GM23338 (cell line): Measurements from ENCODE around the gene ADPGK. TPM values are rescaled to one million over a fixed set of nuclear protein-coding genes. Genes with fewer than 3 reads are reported as not detected.

Source experiments
- ATAC-seq: fragments of 200-7000 bp; cut with Tn5 transposase; 3 replicates; pipeline ENCODE4 v1.9.1; 2020
- DNase-seq: peaks from one replicate; pipeline ENCODE4 v3.0.0-alpha.2; 2015; ENCODE audit warnings: low spot score
- H2AFZ ChIP-seq: fragments of 200-600 bp; sonication (generic); 2 replicates; pipeline ENCODE4 v1.8.0; 2016; ENCODE audit warnings: antibody characterized with exemption, mild to moderate bottlenecking, moderate library complexity
- H3F3A ChIP-seq: fragments of 200-600 bp; sonication (generic); replicated peaks from 2 replicates; pipeline ENCODE4 v1.8.0; 2017; ENCODE audit warnings: antibody characterized with exemption, mixed run types, low read depth
- H3K27ac ChIP-seq: fragments of 200-600 bp; sonication (generic); 2 replicates; pipeline ENCODE4 v1.6.1; 2016; ENCODE audit warnings: low read depth
- H3K27me3 ChIP-seq: fragments of 200-600 bp; sonication (generic); 2 replicates; pipeline ENCODE4 v1.8.0; 2016; ENCODE audit warnings: mild to moderate bottlenecking, mixed run types, moderate library complexity; ENCODE audit not compliant: insufficient read depth
- H3K36me3 ChIP-seq: fragments of 200-600 bp; sonication (generic); 2 replicates; pipeline ENCODE4 v1.8.0; 2016; ENCODE audit warnings: mild to moderate bottlenecking; ENCODE audit not compliant: insufficient read depth
- H3K4me1 ChIP-seq: fragments of 200-600 bp; sonication (generic); 2 replicates; pipeline ENCODE4 v1.8.0; 2016; ENCODE audit warnings: mild to moderate bottlenecking, moderate library complexity; ENCODE audit not compliant: insufficient read depth
- H3K4me2 ChIP-seq: fragments of 200-600 bp; sonication (generic); 2 replicates; pipeline ENCODE4 v1.7.1; 2017; ENCODE audit warnings: mixed run types
- H3K4me3 ChIP-seq: fragments of 200-600 bp; sonication (generic); 2 replicates; pipeline ENCODE4 v1.6.1; 2016; ENCODE audit warnings: mixed run types
- H3K79me2 ChIP-seq: fragments of 200-600 bp; sonication (generic); replicated peaks from 2 replicates; pipeline ENCODE4 v1.8.0; 2017; ENCODE audit warnings: mild to moderate bottlenecking; ENCODE audit not compliant: insufficient read depth
- H3K9me2 ChIP-seq: fragments of 200-600 bp; sonication (generic); 2 replicates; pipeline ENCODE4 v1.8.0; 2017; ENCODE audit not compliant: insufficient read depth
- H4K20me1 ChIP-seq: fragments of 200-600 bp; sonication (generic); replicated peaks from 2 replicates; pipeline ENCODE4 v1.8.0; 2017; ENCODE audit warnings: mild to moderate bottlenecking; ENCODE audit not compliant: insufficient read depth
- H3K27ac Mint-ChIP-seq: 2 replicates; pipeline ENCODE4 v1.8.0; 2020; ENCODE audit warnings: inconsistent platforms, mild to moderate bottlenecking, moderate library complexity, mixed read lengths
- H3K27me3 Mint-ChIP-seq: 3 replicates; pipeline ENCODE4 v1.8.0; 2022; ENCODE audit warnings: low read depth, mild to moderate bottlenecking, moderate library complexity, mixed read lengths, inconsistent platforms; ENCODE audit not compliant: insufficient read depth, poor library complexity
- H3K36me3 Mint-ChIP-seq: 3 replicates; pipeline ENCODE4 v1.8.0; 2021; ENCODE audit warnings: low read depth, mild to moderate bottlenecking, inconsistent platforms, moderate library complexity, mixed read lengths
- H3K4me1 Mint-ChIP-seq: 3 replicates; pipeline ENCODE4 v1.8.0; 2020; ENCODE audit warnings: mild to moderate bottlenecking, inconsistent platforms, mixed read lengths
- H3K4me3 Mint-ChIP-seq: 3 replicates; pipeline ENCODE4 v1.8.0; 2021; ENCODE audit warnings: moderate library complexity, mild to moderate bottlenecking, inconsistent platforms, mixed read lengths
- H3K9me3 Mint-ChIP-seq: 3 replicates; pipeline ENCODE4 v1.8.0; 2020; ENCODE audit warnings: moderate library complexity, mild to moderate bottlenecking, inconsistent platforms, mixed read lengths
- CREB1 ChIP-seq: fragments of 250-450 bp; sonication (Bioruptor Pico); IDR thresholded peaks from 2 replicates; pipeline ENCODE4 v1.5.0; 2020; ENCODE audit warnings: low read depth, mild to moderate bottlenecking, moderate library complexity
- EZH2phosphoT487 ChIP-seq: fragments of 200-600 bp; sonication (generic); IDR thresholded peaks from one replicate; pipeline ENCODE4 v1.8.1; 2018; ENCODE audit warnings: antibody characterized with exemption; ENCODE audit not compliant: unreplicated experiment
- NANOG ChIP-seq: IDR thresholded peaks from 2 replicates; pipeline ENCODE4 v1.6.1; 2016; ENCODE audit warnings: antibody characterized with exemption, borderline replicate concordance
- POLR2AphosphoS5 ChIP-seq: IDR thresholded peaks from 2 replicates; pipeline ENCODE4 v1.6.1; 2016; ENCODE audit warnings: antibody characterized with exemption, low read depth
- polyA plus RNA-seq: library from polyadenylated mRNA; unstranded; fragments of >200 nt; fragmentation: Nextera tagmentation; extraction: Ambion mirVana; gene quantifications from 2 replicates; pipeline ENCODE4 v1.2.1, GENCODE V29; 2016
- total RNA-seq: library from RNA; depleted of rRNA; stranded (reverse); fragments of >200 nt; shearing (Covaris generic); gene quantifications from 2 replicates; pipeline ENCODE4 v1.2.3, GENCODE V29; 2014
- TF ChIP-seq, protein P1 (sequence below): IDR thresholded peaks from one replicate; pipeline ENCODE4 v1.6.1; 2018; ENCODE audit warnings: antibody characterized with exemption; ENCODE audit not compliant: unreplicated experiment
- TF ChIP-seq, protein P2 (sequence below): fragments of 250-450 bp; sonication (Bioruptor Pico); IDR thresholded peaks from 2 replicates; pipeline ENCODE4 v1.5.0; 2020; ENCODE audit warnings: mild to moderate bottlenecking, moderate library complexity

The ADPGK gene
- total and polyA plus RNA-seq, 2 experiments from 2014 or later, result 21.5 to 57.0 TPM

GRCh38 chr15:72790302-72790910, 6.8 kb upstream of the ADPGK start:
- Histone ChIP-seq H2AFZ (no peak overlapping the region), H3K4me3 (no peak overlapping the region), H3K79me2 (no peaks in the 10 kb centered on the region), H3K27me3 (peaks cover 2% of the 10 kb centered on the region), H3K4me1 (no peaks in the 10 kb centered on the region), H3K27ac (no peak overlapping the region), H3K9me2 (no peaks in the 10 kb centered on the region), H3K36me3 (no peaks in the 10 kb centered on the region), H4K20me1 (no peaks in the 10 kb centered on the region), H3F3A (no peaks in the 10 kb centered on the region), H3K4me2 (no peak overlapping the region)
- Mint-ChIP-seq H3K27ac (no peak overlapping the region), H3K27me3 (peaks cover 2% of the 10 kb centered on the region), H3K4me3 (no peak overlapping the region), H3K36me3 (no peaks in the 10 kb centered on the region), H3K9me3 (no peaks in the 10 kb centered on the region), H3K4me1 (no peaks in the 10 kb centered on the region)
- TF ChIP-seq, protein P1, sequence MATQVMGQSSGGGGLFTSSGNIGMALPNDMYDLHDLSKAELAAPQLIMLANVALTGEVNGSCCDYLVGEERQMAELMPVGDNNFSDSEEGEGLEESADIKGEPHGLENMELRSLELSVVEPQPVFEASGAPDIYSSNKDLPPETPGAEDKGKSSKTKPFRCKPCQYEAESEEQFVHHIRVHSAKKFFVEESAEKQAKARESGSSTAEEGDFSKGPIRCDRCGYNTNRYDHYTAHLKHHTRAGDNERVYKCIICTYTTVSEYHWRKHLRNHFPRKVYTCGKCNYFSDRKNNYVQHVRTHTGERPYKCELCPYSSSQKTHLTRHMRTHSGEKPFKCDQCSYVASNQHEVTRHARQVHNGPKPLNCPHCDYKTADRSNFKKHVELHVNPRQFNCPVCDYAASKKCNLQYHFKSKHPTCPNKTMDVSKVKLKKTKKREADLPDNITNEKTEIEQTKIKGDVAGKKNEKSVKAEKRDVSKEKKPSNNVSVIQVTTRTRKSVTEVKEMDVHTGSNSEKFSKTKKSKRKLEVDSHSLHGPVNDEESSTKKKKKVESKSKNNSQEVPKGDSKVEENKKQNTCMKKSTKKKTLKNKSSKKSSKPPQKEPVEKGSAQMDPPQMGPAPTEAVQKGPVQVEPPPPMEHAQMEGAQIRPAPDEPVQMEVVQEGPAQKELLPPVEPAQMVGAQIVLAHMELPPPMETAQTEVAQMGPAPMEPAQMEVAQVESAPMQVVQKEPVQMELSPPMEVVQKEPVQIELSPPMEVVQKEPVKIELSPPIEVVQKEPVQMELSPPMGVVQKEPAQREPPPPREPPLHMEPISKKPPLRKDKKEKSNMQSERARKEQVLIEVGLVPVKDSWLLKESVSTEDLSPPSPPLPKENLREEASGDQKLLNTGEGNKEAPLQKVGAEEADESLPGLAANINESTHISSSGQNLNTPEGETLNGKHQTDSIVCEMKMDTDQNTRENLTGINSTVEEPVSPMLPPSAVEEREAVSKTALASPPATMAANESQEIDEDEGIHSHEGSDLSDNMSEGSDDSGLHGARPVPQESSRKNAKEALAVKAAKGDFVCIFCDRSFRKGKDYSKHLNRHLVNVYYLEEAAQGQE, result no peak
- TF ChIP-seq NANOG, result no peak
- TF ChIP-seq, protein P2, sequence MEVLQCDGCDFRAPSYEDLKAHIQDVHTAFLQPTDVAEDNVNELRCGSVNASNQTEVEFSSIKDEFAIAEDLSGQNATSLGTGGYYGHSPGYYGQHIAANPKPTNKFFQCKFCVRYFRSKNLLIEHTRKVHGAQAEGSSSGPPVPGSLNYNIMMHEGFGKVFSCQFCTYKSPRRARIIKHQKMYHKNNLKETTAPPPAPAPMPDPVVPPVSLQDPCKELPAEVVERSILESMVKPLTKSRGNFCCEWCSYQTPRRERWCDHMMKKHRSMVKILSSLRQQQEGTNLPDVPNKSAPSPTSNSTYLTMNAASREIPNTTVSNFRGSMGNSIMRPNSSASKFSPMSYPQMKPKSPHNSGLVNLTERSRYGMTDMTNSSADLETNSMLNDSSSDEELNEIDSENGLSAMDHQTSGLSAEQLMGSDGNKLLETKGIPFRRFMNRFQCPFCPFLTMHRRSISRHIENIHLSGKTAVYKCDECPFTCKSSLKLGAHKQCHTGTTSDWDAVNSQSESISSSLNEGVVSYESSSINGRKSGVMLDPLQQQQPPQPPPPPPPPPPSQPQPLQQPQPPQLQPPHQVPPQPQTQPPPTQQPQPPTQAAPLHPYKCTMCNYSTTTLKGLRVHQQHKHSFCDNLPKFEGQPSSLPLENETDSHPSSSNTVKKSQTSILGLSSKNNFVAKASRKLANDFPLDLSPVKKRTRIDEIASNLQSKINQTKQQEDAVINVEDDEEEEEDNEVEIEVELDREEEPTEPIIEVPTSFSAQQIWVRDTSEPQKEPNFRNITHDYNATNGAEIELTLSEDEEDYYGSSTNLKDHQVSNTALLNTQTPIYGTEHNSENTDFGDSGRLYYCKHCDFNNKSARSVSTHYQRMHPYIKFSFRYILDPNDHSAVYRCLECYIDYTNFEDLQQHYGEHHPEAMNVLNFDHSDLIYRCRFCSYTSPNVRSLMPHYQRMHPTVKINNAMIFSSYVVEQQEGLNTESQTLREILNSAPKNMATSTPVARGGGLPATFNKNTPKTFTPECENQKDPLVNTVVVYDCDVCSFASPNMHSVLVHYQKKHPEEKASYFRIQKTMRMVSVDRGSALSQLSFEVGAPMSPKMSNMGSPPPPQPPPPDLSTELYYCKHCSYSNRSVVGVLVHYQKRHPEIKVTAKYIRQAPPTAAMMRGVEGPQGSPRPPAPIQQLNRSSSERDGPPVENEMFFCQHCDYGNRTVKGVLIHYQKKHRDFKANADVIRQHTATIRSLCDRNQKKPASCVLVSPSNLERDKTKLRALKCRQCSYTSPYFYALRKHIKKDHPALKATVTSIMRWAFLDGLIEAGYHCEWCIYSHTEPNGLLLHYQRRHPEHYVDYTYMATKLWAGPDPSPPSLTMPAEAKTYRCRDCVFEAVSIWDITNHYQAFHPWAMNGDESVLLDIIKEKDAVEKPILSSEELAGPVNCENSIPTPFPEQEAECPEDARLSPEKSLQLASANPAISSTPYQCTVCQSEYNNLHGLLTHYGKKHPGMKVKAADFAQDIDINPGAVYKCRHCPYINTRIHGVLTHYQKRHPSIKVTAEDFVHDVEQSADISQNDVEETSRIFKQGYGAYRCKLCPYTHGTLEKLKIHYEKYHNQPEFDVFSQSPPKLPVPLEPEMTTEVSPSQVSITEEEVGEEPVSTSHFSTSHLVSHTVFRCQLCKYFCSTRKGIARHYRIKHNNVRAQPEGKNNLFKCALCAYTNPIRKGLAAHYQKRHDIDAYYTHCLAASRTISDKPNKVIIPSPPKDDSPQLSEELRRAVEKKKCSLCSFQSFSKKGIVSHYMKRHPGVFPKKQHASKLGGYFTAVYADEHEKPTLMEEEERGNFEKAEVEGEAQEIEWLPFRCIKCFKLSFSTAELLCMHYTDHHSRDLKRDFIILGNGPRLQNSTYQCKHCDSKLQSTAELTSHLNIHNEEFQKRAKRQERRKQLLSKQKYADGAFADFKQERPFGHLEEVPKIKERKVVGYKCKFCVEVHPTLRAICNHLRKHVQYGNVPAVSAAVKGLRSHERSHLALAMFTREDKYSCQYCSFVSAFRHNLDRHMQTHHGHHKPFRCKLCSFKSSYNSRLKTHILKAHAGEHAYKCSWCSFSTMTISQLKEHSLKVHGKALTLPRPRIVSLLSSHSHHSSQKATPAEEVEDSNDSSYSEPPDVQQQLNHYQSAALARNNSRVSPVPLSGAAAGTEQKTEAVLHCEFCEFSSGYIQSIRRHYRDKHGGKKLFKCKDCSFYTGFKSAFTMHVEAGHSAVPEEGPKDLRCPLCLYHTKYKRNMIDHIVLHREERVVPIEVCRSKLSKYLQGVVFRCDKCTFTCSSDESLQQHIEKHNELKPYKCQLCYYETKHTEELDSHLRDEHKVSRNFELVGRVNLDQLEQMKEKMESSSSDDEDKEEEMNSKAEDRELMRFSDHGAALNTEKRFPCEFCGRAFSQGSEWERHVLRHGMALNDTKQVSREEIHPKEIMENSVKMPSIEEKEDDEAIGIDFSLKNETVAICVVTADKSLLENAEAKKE (CRISPR knock-in tag), result no peak
- TF ChIP-seq CREB1, result no peak
- no peak for TF ChIP-seq EZH2phosphoT487
- TF ChIP-seq POLR2AphosphoS5, result no peak
- ATAC-seq (no peak), DNase-seq (no peak)
